ENCODE results near the gene RAB2B.
A peak's percentile ranks its signal among the peaks of the same experiment; 100 is the strongest.

Gene RAB2B

DNA sequence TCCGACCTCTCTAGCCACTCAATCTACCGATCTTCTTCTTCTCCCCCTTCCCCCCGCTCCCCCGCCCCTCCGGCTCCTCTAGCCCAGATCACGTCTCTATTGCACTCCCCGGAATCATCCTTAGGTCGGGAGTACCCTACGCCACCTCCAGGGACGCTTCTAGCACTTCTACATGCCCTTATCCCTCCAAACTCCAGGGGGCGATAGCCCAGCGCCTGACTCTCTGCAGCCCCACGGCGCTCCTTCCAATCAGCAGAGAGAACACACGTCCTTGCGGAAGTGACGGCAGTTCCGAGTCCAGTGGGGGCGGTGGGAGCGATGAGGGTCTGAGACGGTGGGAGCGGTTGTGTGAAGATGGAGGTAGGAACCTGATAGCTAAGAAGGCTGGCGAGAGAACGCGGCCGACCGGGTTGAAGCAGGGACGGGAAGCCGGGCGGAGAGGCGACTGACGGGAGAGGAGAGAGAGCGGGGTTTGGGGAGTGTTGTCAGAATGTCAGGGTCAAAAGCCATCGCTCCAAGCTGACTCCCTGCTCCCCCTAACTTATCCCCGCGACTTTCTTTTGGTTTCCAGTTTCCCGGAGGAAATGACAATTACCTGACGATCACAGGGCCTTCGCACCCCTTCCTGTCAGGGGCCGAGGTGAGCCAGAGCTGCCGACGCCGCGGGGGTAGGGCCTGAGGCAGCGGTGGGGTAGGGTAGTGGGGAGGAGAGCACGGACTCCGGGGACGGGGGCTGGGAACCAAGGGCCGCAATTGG, at the start of gene RAB2B, which contains the start of gene TOX4:
RAB2B (minus strand) TSS at position 35 of the 757 bp plus-strand sequence. CDS start 87 bp downstream, outside the sequence.
TOX4 (plus strand) TSS at position 271 of the 757 bp plus-strand sequence; CDS start at position 355, 84 bp downstream.
- DNase-seq (ENCODE audit: low read depth, low spot score) = peak; percentile 92

DNA sequence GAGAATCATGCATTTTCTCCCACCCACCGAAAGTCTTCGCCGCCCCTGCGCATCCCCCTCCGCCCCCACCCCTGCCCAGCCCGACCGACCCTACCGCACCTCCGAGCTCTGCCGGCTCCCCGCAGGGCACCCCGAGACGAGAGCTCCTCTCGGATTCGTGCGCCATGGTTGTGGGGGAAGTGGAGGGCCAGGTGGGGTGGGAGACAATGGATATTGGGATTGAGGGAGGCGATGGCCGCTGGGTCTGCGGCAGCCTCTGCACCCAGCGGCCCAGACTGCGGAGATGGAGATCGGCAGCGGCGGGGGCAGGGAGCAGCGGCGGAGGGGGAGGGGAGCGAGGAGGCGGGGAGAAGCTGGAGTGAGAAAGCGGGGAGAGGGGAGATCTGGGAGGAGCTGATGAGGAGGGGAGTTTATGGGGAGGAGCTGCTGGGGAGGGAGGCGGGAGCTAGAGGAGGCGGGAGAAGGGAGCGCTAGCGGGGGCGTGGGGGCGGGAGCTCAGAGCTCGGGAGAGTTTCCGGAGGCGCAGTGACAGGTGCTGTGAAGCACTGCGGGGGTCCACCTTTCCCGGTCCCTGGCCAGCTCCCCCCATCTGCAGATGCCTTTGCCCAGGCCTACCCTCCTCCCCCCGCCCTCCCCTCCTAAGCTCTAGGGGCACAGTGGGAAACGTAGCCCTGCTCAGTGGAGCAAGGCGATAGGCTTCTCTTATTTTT, 49.4 kb upstream of the RAB2B start, which contains the start of gene SALL2:
SALL2 (minus strand) TSS at position 385 of the 710 bp plus-strand sequence; CDS start at position 166, 219 bp downstream.
- peak; percentile 31 for DNase-seq (ENCODE audit: low read depth, low spot score)

GRCh38 chr14:21525571-21525961, 48.8 kb upstream of the RAB2B start:
- no peak for DNase-seq (ENCODE audit: low read depth, low spot score)

GRCh38 chr14:21524575-21525490, 48.1 kb upstream of the RAB2B start:
- no peak for DNase-seq (ENCODE audit: low read depth, low spot score)

DNA sequence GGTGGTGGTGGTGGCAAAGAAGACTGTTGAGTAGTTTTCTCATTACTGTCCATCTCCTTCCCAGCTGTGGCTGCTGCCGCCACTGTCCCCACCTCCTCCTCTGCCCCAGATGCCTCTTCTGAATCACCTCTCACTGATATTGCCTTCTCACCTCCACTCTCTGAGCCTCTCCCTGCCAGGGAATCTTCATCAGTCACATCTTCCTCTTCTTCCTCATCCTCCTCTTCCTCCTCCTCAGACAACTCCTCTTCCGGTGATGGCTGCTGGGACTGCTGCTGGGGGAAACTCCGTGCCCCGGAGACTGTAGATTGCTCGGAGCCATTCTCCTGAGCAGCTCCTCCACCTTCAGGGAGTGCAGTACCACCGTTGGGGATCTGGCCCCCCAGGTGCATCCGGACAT, 46.4 kb upstream of the RAB2B start:
- DNase-seq (ENCODE audit: low read depth, low spot score) = no peak

GRCh38 chr14:21521501-21521900, 44.7 kb upstream of the RAB2B start:
- DNase-seq (ENCODE audit: low read depth, low spot score) = no peak

DNA sequence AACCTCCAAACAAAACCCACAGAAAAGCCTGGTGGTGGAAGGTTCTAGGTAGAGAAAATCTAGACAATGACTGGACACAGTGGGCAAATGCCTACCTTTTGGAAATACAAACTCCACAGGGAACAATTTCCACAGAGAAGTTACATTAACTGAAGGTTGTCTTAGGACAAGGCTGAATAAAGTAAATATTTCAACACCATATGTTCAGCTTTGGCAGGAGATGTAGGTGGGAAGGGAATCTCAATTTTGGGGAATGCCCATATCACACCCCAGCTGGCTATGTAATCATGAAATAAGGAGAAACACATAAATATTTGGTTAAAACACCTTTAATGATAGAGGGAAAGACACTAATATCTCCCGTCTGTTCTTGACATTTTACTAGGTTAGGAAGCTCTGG, 44.0 kb upstream of the RAB2B start:
- no peak for DNase-seq (ENCODE audit: low read depth, low spot score)

DNA sequence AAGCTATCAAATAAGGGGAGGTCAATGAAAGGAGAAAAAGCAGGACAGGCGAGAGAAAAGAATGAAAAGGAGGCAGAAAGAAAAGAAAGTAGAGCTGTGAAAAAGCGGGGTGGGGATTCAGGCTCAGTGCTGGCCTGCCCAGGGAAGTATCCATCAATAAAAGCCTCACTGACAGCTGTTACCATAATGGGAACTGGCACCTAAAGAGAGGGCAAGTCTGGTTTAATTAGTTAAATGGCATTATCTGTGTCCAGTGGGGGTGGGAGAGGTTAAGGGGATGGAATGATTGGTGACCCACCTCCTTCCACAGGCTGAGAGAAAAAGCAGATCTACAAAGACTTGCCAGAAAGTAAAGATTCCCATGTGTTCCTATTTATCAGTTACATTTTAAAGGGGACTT, 42.0 kb upstream of the RAB2B start:
- no peak for DNase-seq (ENCODE audit: low read depth, low spot score)

DNA sequence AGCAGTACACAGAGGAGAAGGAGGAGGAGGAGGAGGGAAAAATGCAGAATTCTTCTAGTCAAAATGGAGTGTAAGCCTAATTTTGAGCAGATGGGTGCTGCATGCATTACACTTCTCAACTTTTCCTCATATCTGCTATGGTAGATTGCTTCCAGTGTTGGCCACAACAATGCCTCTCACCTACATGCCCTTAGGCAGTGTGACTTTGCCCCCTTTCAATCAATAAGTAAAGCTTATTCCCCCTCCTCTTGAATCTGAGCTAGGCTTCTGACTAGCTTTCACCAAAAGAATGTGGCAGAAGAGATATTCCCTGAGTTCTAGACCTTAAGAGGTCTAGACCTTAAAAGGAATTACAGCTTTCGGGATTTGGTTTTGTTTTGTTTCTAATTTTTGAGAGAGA, 37.6 kb upstream of the RAB2B start:
- no peak for DNase-seq (ENCODE audit: low read depth, low spot score)

GRCh38 chr14:21510735-21511657, 34.2 kb upstream of the RAB2B start, which contains the start of gene METTL3:
TSS of gene METTL3 (minus strand) at chr14:21511340. CDS start at chr14:21511223, 117 bp downstream.
- DNase-seq (ENCODE audit: low read depth, low spot score) = peak; percentile 92

GRCh38 chr14:21509432-21510143, 32.8 kb upstream of the RAB2B start:
- no peak for DNase-seq (ENCODE audit: low read depth, low spot score)

DNA sequence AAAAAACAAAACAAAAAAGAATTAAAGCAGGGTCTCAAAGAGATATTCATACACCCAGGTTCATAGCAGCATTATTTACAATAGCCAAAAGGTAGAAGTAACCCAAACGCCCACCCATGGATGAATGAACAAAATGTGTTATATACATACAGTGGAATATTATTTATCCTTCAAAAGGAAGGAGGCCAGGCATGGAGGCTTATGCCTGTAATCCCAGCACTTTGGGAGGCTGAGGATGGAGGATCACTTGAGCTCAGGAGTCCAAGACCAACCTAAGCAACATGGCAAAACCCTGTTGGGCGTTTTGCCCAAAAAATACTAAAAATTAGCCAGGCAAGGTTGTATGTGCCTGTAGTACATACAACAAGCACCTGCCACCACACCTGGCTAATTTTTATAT, 29.8 kb upstream of the RAB2B start:
- DNase-seq (ENCODE audit: low read depth, low spot score) = no peak

GRCh38 chr14:21505012-21505553, 28.3 kb upstream of the RAB2B start:
- no peak for DNase-seq (ENCODE audit: low read depth, low spot score)

DNA sequence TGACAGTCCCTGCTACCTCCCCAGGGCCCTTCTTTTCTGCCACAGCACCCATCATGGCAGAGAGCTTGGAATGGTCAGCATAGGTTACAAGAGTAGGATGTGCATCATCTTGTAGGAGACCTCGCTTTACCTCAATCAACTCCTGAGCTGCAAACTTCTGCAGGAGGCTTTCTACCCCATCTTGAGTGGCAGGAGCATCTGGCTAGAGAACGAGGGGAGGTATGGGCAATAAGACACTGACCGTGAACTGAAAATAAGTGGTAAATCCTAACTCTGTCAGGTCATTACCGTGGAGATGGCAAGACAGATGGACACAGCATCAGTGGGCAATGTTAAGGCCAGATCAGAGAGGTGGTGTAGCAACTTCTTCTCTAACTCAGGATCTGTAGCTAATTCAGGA, 26.6 kb upstream of the RAB2B start:
- no peak for DNase-seq (ENCODE audit: low read depth, low spot score)

GRCh38 chr14:21501568-21501967, 24.8 kb upstream of the RAB2B start:
- no peak for DNase-seq (ENCODE audit: low read depth, low spot score)

DNA sequence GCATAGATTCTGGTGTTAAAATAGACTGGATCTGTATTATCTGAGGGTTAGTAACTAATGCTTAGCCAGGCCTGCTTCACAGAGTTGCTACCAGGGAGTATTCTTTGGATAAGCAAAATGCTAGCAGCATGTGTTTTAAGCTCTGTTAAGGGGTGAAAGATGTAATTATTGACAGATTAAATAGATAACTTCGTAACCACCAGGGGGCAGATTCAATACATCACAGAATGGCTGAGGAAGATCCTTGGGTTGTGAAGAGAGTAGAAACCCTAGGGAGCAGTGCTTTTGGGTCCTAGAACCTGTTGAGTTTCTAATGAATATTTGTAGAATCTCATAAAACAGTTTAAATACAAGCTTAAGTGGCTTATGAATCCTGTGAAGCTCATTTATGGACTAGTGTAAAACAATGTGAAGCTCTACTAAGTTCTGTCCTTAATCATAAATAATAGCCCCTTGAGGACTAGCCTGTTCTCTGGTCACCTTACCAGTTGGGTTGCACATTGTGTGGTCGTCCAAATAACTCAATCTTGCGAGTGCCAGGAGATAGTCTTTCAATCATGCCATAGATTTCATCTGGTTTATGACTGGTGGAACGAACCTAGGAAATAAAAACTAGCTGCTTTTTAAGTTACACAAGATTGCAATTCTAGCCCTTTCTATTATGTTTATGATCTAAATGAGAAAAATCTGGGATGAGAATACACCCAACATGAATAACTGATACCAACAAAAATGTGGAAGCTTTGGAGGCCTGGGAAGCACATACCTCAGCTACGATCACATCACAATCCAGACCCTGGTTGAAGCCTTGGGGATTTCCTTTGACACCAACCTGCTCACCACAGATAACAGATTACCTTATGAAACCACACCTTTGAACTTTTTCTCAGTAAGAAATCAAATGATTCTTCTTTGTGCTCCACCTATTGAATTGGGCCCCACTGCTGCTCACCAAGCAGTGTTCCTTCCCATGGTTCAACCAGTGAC, 22.1 kb upstream of the RAB2B start:
- no peak for DNase-seq (ENCODE audit: low read depth, low spot score)

- no peak for DNase-seq (ENCODE audit: low read depth, low spot score)
Measured at GRCh38 chr14:21496453-21496852, 19.7 kb upstream of the RAB2B start.

All from activated CD4-positive, CD25-positive, alpha-beta regulatory T cell treated with anti-CD3 and anti-CD28 coated beads, Interleukin-2, amount 50 U/mL, for 16 hours (primary cell).